NCI-H1417 (cell line): ENCODE data around the gene CLK3.
"Not testable (repeated sequence)": the region's sequence is repeated elsewhere in the genome, so short reads cannot be mapped to it uniquely, and the experiment has no call there.

ENCODE experiments used
- DNase-seq, 3 experiments: peaks; one replicate each; lab custom pipeline; 2025; lab: John Stamatoyannopoulos, UW

CLK3 gene

DNA sequence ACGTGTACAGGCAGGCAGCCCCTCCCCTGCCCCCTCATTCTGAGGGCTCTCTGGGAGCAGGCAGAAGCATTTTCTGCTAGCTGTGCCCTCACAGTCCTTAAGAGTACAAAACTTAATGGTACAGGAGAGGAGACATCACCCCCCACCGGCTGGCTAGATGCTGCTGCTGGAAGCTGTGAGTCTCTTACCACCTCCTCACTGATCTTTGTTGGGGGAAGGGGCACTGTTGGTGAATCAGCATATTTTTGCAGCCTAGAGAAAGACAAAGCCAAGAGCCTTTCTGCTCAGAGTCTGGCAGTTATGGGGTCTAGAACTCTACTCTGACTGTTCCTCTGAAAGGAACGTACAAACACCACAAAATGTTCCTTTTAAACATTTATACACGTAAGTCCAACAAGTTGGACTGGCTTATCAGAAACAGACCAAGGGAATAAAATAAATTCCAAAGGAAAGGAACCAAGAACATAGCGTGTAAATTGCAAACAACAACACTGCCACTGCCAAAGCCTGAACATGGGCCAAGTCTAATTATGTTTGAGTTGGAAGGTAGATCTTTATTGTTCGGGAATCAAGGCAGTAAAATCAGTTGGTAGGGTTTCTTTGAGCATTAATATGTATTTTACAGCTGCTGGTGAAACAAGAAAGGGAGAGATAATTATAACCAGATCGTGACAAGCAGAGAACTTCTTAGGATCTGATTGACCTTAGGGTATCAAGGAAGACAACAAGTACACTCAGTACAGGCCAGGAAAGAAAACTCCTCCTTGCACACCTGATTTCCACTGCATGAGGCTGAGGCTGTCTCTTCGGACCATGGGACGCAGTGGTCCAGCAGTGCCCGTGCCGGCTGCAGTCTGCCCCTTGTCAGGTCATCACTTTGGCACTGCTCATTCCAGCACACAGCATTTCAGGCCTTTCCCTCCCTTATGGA, 27.4 kb downstream of the CLK3 start:
- peak in 2 of 3 experiments; percentile 80 to 90 for DNase-seq

DNA sequence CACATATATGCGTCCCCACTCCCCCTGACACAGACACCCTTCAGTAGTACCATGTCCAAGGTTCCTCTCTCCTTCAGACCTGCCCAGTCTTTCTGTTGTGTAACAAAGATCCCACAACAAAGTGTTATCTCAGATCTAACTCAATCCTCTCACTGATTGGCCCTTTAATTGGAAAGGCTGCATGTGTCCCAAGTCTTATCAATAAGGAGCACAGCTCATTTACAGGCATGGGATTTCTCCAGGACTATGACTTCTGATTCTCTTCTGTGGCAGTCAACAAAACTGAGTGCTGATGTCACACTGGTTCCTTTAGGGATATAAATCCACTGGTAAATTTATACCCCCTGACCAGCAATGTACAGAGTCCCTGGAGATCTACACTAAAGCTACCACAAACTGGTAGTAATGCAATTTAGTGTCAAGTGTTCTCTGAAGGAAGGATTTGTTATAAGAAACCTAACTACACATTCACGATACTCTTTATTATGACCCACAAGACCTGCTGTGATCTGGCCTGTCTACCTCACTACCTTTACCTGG, 28.1 kb downstream of the CLK3 start:
- no peak for DNase-seq

DNA sequence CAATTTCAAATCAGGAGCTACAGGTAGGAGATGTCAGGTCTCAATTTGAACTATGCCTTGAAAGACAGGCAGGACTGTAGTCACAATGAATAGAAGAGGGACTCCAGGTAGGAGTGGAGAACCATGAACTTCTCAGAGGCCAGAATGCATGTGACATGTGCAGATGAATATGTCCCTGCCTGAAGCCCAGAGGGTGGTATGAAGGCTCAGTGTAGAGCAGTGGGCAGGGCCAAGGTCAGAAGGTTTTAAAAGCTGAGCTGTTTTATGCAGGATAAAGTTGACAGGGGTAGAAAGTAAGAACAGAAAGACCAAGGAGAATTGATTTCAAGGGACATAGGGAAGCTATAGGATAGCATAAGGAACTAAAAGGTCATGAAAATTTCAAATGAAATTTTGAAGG, 30.8 kb downstream of the CLK3 start:
- DNase-seq = no peak

DNA sequence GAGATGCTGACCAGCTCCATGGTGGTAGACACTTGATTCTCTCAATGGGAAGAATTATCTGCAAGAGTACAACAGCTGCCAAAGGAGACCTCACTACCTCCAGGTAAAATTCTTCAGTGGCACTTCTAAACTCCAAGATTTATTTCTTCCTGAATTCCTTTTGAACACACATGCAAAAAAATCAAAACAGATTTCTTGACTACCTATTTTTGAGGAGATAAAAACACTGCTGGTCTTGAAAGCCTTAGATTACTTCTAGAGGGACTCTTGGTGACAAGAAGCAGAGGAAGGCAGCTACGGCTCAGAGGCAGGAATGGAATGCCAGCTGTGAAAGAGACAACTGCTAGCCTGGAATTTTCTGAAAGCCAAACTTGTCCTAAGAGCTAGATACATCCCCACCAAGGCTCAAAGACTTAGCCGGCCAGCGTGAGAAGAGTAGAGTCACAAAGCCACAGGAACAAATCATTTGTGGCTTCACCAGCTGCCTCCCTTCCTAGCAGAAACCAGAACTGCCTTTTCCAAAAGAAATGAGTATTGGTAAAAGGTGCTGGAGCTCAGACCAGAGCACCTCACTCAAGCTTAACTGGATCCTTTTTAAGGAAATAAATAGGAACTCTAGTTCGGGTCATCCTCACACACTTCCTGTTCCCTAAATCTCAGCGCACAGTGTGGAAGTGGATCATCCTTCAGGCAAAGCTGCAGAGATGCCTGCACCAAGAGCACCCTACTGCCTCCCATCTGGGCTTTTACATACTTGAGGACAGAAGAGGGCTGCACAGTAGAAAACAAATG, 32.6 kb downstream of the CLK3 start:
- DNase-seq = no peak

DNA sequence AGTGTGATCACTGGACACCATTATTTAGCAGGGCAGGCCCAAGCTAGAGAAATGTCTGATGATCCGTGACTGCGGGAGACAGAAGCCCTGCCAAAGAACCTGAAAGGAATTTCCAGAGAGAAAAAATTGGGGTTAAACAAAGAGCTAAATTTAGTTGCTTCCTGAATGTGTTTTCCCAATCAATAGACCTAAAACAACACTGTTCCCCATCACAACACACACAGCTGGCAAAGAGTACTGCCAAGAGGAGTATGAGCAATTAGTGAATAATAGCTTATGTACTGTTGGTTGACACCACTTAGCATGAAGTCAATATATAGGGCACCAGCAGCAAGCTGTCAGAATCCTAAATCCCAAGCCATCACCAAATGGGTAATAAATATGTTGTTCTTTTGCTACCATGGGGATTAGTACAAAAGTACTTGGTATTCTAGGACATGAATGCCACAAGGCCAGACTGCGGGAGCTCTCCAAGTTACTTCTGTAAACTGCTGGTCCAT, 35.7 kb downstream of the CLK3 start:
- peak in 2 of 3 experiments; percentile 68 to 91 for DNase-seq

DNA sequence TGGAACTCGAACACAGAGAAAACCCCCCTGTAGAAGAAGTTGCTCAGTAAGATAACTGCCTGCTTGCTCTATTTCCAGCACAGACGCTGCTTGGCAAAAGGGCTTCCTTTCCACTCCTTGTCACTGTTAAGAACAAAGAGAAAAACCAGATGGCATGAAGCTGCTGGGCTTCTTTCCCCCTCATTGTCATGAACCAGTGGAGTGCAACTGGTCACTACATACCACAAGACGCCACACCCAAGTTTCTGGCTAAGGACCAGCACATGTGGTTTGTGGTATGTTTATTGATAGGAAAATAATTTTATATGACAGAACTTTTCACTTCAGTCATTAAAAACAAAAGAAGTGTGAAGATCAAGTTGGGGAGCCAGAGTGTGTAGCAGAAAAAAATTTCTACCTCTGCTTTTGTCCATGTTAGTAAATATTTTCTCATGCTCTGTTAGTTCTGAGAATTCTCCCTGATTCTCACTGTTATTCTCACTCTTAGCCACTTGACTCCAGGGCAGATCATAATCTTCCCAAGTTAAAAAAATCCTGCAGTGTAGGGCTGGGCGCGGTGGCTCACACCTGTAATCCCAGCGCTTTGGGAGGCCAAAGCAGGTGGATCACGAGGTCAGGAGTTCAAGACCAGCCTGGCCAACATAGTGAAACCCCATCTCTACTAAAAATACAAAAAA, 37.9 kb downstream of the CLK3 start:
- DNase-seq = no peak

DNA sequence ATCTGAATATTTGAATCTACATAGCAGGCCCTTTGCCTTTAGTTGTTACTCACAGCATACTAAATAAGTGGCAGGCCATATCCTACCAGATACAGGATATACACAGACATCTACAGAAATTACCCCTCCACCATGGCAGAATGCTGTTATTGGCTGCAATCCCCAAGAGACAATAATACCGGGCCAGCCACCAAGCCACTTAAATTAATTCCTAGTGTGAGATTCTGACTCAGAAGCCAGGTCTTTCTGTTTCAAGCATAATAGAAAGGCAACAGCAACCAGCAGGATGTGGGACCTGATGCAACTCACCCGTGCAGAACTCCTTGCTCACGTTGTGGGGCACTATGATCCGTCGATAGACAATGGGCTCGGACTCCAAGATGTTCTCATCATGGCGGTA, 39.8 kb downstream of the CLK3 start:
- DNase-seq = peak in 1 of 3 experiments; percentile 36

DNA sequence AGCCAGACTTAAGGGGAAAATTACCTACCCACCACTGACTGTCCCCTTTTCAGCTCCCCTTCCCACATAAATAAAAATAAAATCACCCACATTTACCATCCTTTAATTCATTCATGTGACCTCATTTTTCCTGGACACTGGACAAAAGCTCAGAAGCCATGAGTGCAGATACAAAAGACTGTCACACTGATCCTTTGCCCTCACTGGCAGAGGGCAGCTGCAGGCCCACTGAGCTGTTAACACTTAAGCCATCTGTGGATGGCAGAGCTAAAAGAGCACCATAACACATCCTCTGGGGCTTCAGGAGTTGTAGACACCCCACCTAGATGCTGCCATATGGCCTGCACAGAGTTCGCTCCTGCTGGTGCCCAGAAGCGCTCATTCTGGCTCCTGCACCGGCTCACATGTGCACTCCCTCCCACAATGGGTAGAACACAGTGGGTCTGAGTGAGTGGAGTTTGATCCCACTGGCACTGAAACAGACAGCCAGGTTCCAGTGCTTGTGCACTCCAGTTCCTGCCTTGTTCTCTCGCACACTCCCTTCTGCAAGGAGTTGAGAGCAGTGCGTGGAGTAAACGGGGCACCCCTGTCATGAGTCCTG, 41.4 kb downstream of the CLK3 start:
- DNase-seq = no peak

DNA sequence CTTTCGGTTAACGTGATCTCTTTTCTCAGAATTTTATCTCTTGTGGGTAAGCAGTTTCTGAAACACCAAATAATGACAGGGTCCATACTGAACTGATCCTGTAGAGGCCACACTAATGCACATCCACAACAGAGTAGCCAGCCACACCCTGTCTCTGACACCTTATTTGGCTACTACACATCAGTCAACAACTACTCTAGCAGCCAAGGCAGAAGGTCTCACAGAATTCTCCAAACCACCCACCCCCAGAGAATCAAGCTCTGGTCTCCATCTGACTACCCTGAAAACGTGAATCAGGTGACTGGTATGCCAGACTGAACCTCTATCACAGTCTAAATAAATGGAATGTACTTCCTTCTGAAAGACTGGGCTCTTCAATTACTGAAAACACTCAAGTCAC, 42.2 kb downstream of the CLK3 start:
- DNase-seq = no peak

DNA sequence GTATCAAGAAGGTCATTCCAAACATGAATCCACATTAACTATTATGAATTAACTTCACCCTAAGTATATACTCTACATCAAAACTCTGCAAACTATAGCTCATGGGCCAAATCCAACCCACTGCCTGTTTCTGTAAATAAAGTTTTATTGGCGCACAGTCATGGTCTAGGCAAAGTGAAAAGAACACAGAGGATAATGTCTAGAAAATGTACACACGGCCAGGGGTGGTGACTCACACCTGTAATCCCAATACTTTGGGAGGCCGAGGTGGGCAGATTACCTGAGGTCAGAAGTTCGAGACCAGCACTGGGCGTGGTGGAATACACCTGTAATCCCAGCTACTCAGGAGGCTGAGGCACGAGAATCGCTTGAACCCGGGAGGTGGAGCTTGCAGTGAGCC, 45.6 kb downstream of the CLK3 start:
- not testable (repeated sequence) for DNase-seq

DNA sequence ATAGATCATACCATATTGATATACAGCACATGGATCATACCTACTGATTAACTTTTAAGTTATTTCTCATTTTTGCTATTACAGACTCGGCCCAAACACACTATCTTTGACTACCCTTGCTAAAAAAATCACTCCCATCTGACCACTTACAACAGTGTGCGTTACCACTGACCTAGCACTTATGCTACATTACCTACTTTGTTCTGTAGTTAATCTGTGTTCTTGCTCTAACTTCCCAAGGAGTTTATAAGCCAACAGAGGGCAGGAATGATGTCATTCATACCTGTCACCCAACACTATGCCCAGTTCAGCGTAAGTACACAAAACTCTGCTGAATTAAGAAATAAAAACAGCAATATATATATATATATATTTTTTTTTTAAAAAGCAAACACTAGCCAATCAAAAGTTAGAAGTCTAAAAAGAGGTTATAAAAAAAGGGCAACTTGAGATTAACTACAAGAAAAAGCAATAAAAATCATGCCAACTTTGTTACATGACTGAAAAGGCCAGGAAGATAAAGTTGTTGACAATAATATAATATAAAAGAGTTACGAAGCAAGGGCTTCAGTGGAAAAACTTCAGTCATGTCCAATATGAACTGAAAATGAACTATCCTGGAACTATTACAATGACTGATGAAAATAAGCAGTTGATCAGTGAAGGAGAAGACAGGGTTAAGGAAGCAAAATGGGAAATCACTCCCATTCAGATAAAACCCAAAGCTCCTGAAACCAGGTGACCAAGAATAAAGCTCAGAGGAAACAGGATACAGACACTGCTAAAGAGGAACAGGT, 46.6 kb downstream of the CLK3 start:
- no peak for DNase-seq

DNA sequence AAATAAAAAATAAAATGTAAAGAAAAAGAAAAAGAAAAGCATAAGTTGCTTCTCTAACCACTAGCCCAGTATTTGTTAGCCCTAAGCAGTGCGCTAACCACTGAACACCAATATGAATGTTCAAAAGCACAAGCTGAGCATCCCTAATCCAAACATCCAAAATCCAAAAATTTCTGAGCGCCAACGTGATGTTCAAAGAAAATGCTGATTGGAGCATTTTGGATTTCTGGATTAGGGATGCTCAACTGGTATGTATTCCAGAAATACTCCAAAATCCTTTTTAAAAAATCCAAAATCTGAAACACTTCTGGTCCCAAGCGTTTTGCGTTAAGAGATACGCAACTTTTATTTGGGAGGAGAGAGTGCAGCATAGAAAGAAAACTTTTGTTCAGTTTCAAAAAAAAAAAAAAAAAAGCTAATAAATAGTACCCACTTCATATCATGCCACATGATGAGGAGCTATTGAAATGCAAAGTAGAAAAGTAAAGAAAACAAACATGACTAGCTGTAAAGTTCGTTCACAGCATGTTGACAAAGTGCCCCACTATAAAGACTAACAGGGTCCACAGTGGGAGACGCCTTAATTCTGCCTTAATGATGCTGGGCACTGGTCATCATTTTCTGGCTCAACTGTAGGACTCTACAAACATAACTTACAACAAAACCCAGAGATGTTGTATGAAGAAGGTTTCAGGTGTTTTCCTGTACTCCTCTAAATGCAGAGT, 47.8 kb downstream of the CLK3 start:
- DNase-seq = no peak

DNA sequence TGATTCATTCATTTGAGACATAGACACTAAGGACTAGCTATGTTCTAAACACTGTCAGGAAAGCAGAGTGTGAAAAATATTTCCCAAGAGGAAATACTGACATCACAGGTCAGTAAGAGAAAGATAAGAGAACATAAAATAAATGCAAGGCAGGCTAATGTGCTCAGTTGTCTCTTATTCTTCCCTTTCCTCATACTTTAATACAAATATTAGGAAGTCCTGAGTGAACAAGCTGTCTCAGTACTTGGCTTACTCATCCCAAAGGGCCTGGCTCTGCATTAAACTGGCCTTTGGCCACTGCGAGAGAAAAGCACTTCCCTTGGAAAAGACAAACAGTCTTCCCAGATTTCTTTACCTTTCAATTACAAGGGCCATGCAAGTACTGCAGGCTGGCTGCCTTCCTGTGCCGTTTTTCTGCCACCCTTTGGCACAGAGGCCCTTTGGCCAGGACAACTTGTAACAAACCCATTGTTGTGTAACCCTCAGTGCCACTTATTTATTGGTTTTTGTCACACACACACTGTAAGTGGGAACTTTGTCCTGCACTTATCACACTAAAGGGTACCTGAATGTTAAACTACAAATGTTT, 48.5 kb downstream of the CLK3 start:
- peak in 1 of 3 experiments; percentile 9 for DNase-seq

DNA sequence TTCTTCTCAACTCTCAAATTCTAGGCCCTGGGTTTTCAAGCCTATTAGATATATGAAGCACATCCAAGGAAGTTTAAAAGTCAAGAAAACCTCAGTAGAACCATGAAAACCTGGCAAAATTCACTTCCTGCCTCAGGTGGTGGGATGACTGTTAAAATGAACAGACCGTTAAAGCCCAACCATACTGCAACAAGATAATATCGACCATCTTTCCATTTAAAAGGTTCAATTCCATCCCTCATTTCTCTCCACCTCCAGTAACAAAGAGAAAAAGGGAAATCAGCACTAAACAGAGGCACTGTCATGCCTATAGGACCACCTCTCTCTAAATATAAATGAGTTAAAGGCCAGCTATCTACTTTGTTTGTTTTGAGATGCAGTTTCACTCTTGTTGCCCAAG, 49.0 kb downstream of the CLK3 start:
- no peak for DNase-seq

DNA sequence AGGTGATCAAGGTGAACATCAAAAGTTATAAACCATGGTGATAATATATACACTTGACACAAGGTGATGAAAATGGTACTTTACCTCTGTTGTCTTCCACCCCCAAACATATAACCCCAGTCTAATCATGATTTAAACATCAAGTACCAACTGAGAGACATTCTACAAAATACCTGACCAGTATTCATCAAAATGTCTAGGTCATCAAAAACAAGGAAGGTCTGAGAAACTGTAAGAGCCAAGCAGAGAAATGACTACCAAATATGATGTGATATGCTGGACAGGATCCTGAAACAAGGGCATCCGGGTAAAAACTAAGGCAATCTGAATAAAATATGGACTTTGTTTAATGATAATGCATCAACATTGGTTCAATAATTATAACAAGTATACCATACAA, 52.3 kb downstream of the CLK3 start:
- no peak for DNase-seq

DNA sequence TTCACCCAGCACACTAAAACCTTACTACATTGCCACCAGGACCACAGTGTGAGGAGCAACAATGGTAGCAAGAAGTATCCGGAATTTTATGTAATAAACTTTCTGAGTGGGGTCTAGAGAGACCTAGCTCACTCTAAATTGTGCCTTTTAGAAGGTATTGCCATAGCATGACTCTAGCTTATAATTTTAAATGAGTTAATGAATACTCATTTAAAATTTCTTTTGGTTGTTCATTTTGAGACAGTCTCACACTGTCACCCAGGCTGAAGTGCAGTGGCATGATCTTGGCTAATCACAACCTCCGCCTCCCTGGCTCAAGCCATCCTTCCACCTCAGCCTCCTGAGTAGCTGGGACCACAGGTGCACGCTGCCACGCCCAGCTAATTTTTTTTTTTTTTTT, 54.0 kb downstream of the CLK3 start:
- DNase-seq = no peak

DNA sequence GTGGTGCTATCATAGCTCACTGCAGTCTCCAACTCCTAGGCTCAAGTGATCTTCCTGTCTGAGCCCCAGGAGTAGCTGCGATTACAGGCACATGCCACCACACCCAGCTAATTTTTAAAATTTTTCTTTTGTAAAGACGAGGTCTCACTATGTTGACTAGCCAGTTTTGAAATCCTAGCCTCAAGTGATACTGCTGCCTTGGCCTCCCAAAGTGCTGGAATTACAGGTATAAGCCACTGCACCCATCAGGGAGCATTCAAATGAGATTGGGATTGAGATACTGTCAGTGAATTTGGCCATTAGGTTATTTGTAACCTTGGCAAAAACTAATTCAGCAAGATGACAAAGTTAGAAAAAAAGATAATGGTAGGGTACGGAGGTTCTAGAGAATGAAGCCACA, 58.5 kb downstream of the CLK3 start:
- DNase-seq = no peak

DNA sequence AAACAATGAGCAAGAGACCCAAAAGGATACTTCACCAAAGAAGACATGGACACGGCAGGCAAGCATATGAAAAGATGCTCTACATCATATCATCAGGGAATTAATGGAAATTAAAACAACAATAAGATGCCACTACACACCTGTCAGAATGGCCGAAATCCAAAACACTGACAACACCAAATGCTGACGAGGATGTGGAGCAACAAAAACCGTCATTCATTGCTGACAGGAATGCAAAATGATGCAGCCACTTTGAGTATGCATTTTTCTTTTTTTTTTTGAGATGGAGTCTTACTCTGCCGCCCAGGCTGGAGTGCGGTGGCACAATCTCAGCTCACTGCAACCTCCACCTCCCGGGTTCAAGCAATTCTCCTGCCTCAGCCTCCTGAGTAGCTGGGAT, 61.2 kb downstream of the CLK3 start:
- DNase-seq = no peak
